AG08396 (cell line): Measurements from ENCODE around the gene ZGPAT.
"Not testable (repeated sequence)": the region's sequence is repeated elsewhere in the genome, so short reads cannot be mapped to it uniquely, and the experiment has no call there.

ENCODE experiments used
- DNase-seq: peaks from one replicate; pipeline ENCODE4 v3.0.0; 2012; ENCODE audit warnings: low spot score, mixed read lengths

The ZGPAT gene

GRCh38 chr20:63765082-63765873, 57.4 kb downstream of the ZGPAT start:
- peak; percentile 6 for DNase-seq

GRCh38 chr20:63765902-63766301, 58.1 kb downstream of the ZGPAT start:
- DNase-seq, result no peak

GRCh38 chr20:63766695-63767426, 59.0 kb downstream of the ZGPAT start:
- DNase-seq, result no peak

GRCh38 chr20:63767456-63767855, 59.6 kb downstream of the ZGPAT start:
- no peak for DNase-seq

GRCh38 chr20:63767886-63768285, 60.0 kb downstream of the ZGPAT start:
- no peak for DNase-seq

- no peak for DNase-seq
Measured at GRCh38 chr20:63768591-63769515, 61.0 kb downstream of the ZGPAT start.

GRCh38 chr20:63769891-63770474, 62.1 kb downstream of the ZGPAT start:
- DNase-seq, result no peak

GRCh38 chr20:63771046-63771707, 63.3 kb downstream of the ZGPAT start:
- no peak for DNase-seq

GRCh38 chr20:63772781-63773518, 65.1 kb downstream of the ZGPAT start:
- no peak for DNase-seq

GRCh38 chr20:63773571-63774241, 65.9 kb downstream of the ZGPAT start:
- DNase-seq, result no peak

- DNase-seq, result no peak
Measured at GRCh38 chr20:63774306-63774705, 66.5 kb downstream of the ZGPAT start.

- peak; percentile 77 for DNase-seq
Measured at GRCh38 chr20:63775096-63775978, 67.5 kb downstream of the ZGPAT start.

- not testable (repeated sequence) for DNase-seq
Measured at GRCh38 chr20:63776875-63777274, 69.0 kb downstream of the ZGPAT start.

GRCh38 chr20:63777614-63778013, 69.8 kb downstream of the ZGPAT start:
- no peak for DNase-seq

GRCh38 chr20:63778034-63778752, 70.4 kb downstream of the ZGPAT start:
- DNase-seq, result no peak

- DNase-seq, result no peak
Measured at GRCh38 chr20:63778857-63779256, 71.0 kb downstream of the ZGPAT start.

GRCh38 chr20:63781181-63781580, 73.3 kb downstream of the ZGPAT start:
- no peak for DNase-seq

- DNase-seq, result no peak
Measured at GRCh38 chr20:63782051-63782471, 74.2 kb downstream of the ZGPAT start.
